B cell (primary cell): ENCODE results near the gene NTM.

ENCODE experiments used
- CTCF ChIP-seq: fragments of 200-600 bp; IDR thresholded peaks from one replicate; pipeline ENCODE4 v1.8.0; 2022; ENCODE audit warnings: antibody characterized with exemption, mild to moderate bottlenecking
- EZH2 ChIP-seq: IDR thresholded peaks from 2 replicates; pipeline ENCODE4 v1.6.1; 2012; ENCODE audit warnings: borderline replicate concordance, low read depth, mild to moderate bottlenecking, moderate library complexity, low read length; ENCODE audit not compliant: insufficient read depth, poor library complexity, severe bottlenecking

GRCh38 chr11:132058211-132058772, 687.9 kb downstream of the NTM start:
- TF ChIP-seq CTCF (no peak), EZH2 (no peak)
